Smooth muscle cell (in vitro differentiated cells): ENCODE data around the gene EGLN1. TPM values are rescaled to one million over a fixed set of nuclear protein-coding genes. Genes with fewer than 3 reads are reported as not detected.
A peak's percentile ranks its signal among the peaks of the same experiment; 100 is the strongest.

ENCODE experiments used
- DNase-seq: peaks from one replicate; lab custom pipeline; 2025; ENCODE audit not compliant: unreplicated experiment; lab: John Stamatoyannopoulos, UW
- H2AFZ ChIP-seq: fragments of 200-600 bp; sonication (generic); 2 replicates; pipeline ENCODE4 v1.6.0; 2016; ENCODE audit warnings: antibody characterized with exemption, low read depth, mild to moderate bottlenecking
- H3F3A ChIP-seq: fragments of 200-600 bp; sonication (generic); 2 replicates; pipeline ENCODE4 v1.6.0; 2017; ENCODE audit warnings: antibody characterized with exemption, low read depth
- H3K27ac ChIP-seq: fragments of 200-600 bp; sonication (generic); 2 replicates; pipeline ENCODE4 v1.5.1; 2016; ENCODE audit warnings: low read depth, mild to moderate bottlenecking
- H3K27me3 ChIP-seq: fragments of 200-600 bp; sonication (generic); 2 replicates; pipeline ENCODE4 v1.6.1; 2016; ENCODE audit warnings: low read depth, mild to moderate bottlenecking
- H3K36me3 ChIP-seq: fragments of 200-600 bp; sonication (generic); 2 replicates; pipeline ENCODE4 v1.5.1; 2016; ENCODE audit warnings: low read depth
- H3K4me1 ChIP-seq: fragments of 200-600 bp; sonication (generic); 2 replicates; pipeline ENCODE4 v1.5.1; 2016; ENCODE audit warnings: low read depth
- H3K4me2 ChIP-seq: fragments of 200-600 bp; sonication (generic); 2 replicates; pipeline ENCODE4 v1.6.0; 2016; ENCODE audit warnings: mild to moderate bottlenecking
- H3K4me3 ChIP-seq: fragments of 200-600 bp; sonication (generic); 2 replicates; pipeline ENCODE4 v1.5.1; 2016; ENCODE audit warnings: mild to moderate bottlenecking
- H3K79me2 ChIP-seq: fragments of 200-600 bp; sonication (generic); 2 replicates; pipeline ENCODE4 v1.6.0; 2016; ENCODE audit warnings: low read depth, mild to moderate bottlenecking
- H3K9ac ChIP-seq: fragments of 200-600 bp; sonication (generic); 2 replicates; pipeline ENCODE4 v1.6.0; 2016; ENCODE audit warnings: low read depth
- H3K9me3 ChIP-seq: fragments of 200-600 bp; sonication (generic); replicated peaks from 2 replicates; pipeline ENCODE4 v1.5.1; 2016; ENCODE audit warnings: low read depth
- H4K20me1 ChIP-seq: fragments of 200-600 bp; sonication (generic); 2 replicates; pipeline ENCODE4 v1.6.0; 2016; ENCODE audit warnings: low read depth
- CTCF ChIP-seq: fragments of 200-600 bp; sonication (generic); IDR thresholded peaks from 2 replicates; pipeline ENCODE4 v1.5.1; 2017; ENCODE audit warnings: borderline replicate concordance, mild to moderate bottlenecking, antibody characterized with exemption; ENCODE audit not compliant: insufficient read depth, poor library complexity, severe bottlenecking
- WGBS: methylation state at CpG from one replicate; pipeline ENCODE4 v1.1.7; 2016; ENCODE audit warnings: low lambda C conversion rate; 5-methylcytosine and 5-hydroxymethylcytosine counted together
- polyA plus RNA-seq: library from polyadenylated mRNA; unstranded; fragments of >200 nt; fragmentation: Nextera tagmentation; extraction: Ambion mirVana; gene quantifications from 2 replicates; pipeline ENCODE4 v1.2.1, GENCODE V29; 2016
- total RNA-seq: library from RNA; depleted of rRNA; stranded (reverse); fragments of >200 nt; gene quantifications from 2 replicates; pipeline ENCODE4 v1.2.3, GENCODE V29; 2014

Gene EGLN1
- total and polyA plus RNA-seq, 2 experiments from 2014 or later, result 15.7 to 36.8 TPM

- 95% methylated on average over 15 of the region's 15 CpGs for WGBS
- no peaks in the 10 kb centered on the region for H3K4me1 ChIP-seq
- DNase-seq, result no peak
These were observed 104.1 kb downstream of the EGLN1 start for GRCh38 chr1:231318015-231318355.

GRCh38 chr1:231317306-231318014, 104.6 kb downstream of the EGLN1 start:
- Histone ChIP-seq H3K79me2 (no peaks in the 10 kb centered on the region), H3K4me2 (no peak overlapping the region), H3K27me3 (no peaks in the 10 kb centered on the region), H3K4me1 (no peaks in the 10 kb centered on the region), H3K4me3 (no peak overlapping the region), H3K36me3 (no peaks in the 10 kb centered on the region), H3K27ac (no peak overlapping the region), H3K9ac (no peak overlapping the region), H2AFZ (no peak overlapping the region), H3K9me3 (no peaks in the 10 kb centered on the region), H4K20me1 (no peaks in the 10 kb centered on the region), H3F3A (no peaks in the 10 kb centered on the region)
- TF ChIP-seq CTCF, result no peak
- WGBS, result 95% methylated on average over 42 of the region's 44 CpGs
- no peak for DNase-seq

More at GRCh38 chr1:231318015-231318355, 104.1 kb downstream of the EGLN1 start:
- H3K9ac ChIP-seq, result no peak overlapping the region
- H3K79me2 ChIP-seq, result no peaks in the 10 kb centered on the region
- no peak overlapping the region for H3K4me2 ChIP-seq
- H3K27ac ChIP-seq, result no peak overlapping the region
- H3K36me3 ChIP-seq, result no peaks in the 10 kb centered on the region
- no peak overlapping the region for H3K4me3 ChIP-seq
- H3K9me3 ChIP-seq, result no peaks in the 10 kb centered on the region
- no peaks in the 10 kb centered on the region for H3F3A ChIP-seq
- no peak for TF ChIP-seq CTCF
- no peaks in the 10 kb centered on the region for H3K27me3 ChIP-seq
- no peaks in the 10 kb centered on the region for H4K20me1 ChIP-seq
- H2AFZ ChIP-seq, result no peak overlapping the region

GRCh38 chr1:231315887-231316286, 106.2 kb downstream of the EGLN1 start:
- H3K27me3 ChIP-seq, result no peaks in the 10 kb centered on the region
- H3F3A ChIP-seq, result no peaks in the 10 kb centered on the region
- no peaks in the 10 kb centered on the region for H4K20me1 ChIP-seq
- H3K36me3 ChIP-seq, result no peaks in the 10 kb centered on the region
- no peaks in the 10 kb centered on the region for H3K79me2 ChIP-seq
- no peak overlapping the region for H3K27ac ChIP-seq
- no peak overlapping the region for H3K4me3 ChIP-seq
- TF ChIP-seq CTCF, result peak; percentile 41
- H3K9me3 ChIP-seq, result no peaks in the 10 kb centered on the region
- no peak overlapping the region for H3K4me2 ChIP-seq
- 35% methylated on average over 11 of the region's 11 CpGs for WGBS
- H3K4me1 ChIP-seq, result no peaks in the 10 kb centered on the region
- no peak overlapping the region for H2AFZ ChIP-seq
- DNase-seq, result no peak
- H3K9ac ChIP-seq, result no peak overlapping the region

Other genes with a start within 250 kb of the EGLN1 start
- gene GNPAT, start 181.1 kb downstream of the EGLN1 start, total RNA-seq, result 45.8 and 66.3 TPM in 2 replicates
- gene GNPAT, start 181.1 kb downstream of the EGLN1 start, polyA plus RNA-seq, result 39.8 and 43.9 TPM in 2 replicates
- 15.6 and 19.7 TPM in 2 replicates for gene EXOC8, start 84.4 kb downstream of the EGLN1 start, total RNA-seq
- 4.2 and 4.3 TPM in 2 replicates for gene EXOC8, start 84.4 kb downstream of the EGLN1 start, polyA plus RNA-seq
- 16.9 and 24.1 TPM in 2 replicates for gene SPRTN, start 84.0 kb downstream of the EGLN1 start, total RNA-seq
- 8.7 and 9.6 TPM in 2 replicates for gene SPRTN, start 84.0 kb downstream of the EGLN1 start, polyA plus RNA-seq
- 36.5 and 42.4 TPM in 2 replicates for gene TSNAX, start 106.4 kb upstream of the EGLN1 start, total RNA-seq
- gene TSNAX, start 106.4 kb upstream of the EGLN1 start, polyA plus RNA-seq, result 22.6 and 24.0 TPM in 2 replicates
- 2.8 and 4.3 TPM in 2 replicates for gene DISC1, start 204.5 kb upstream of the EGLN1 start, total RNA-seq
- 0.86 and 0.89 TPM in 2 replicates for gene DISC1, start 204.5 kb upstream of the EGLN1 start, polyA plus RNA-seq